GM19455 (cell line): ENCODE results near the gene COL6A1.
"Not testable (repeated sequence)": the region's sequence is repeated elsewhere in the genome, so short reads cannot be mapped to it uniquely, and the experiment has no call there.

Experiments
- ATAC-seq: cut with Tn5 transposase; IDR thresholded peaks from one replicate; pipeline ENCODE4 v1.9.1; 2021; ENCODE audit not compliant: unreplicated experiment

Gene COL6A1

GRCh38 chr21:45966791-45967394 lies 14.7 kb upstream of the COL6A1 start:
- no peak for ATAC-seq

GRCh38 chr21:45969921-45970673 lies 11.5 kb upstream of the COL6A1 start:
- no peak for ATAC-seq

- no peak for ATAC-seq
These were observed 10.6 kb upstream of the COL6A1 start for GRCh38 chr21:45970674-45971615.

- no peak for ATAC-seq
These were observed 9.8 kb upstream of the COL6A1 start for GRCh38 chr21:45971616-45972352.

- no peak for ATAC-seq
These were observed 9.2 kb upstream of the COL6A1 start for GRCh38 chr21:45972353-45972715.

- no peak for ATAC-seq
These were observed 8.7 kb upstream of the COL6A1 start for GRCh38 chr21:45972716-45973474.

GRCh38 chr21:45973475-45974072 lies 8.0 kb upstream of the COL6A1 start:
- ATAC-seq, result no peak

- no peak for ATAC-seq
These were observed 7.2 kb upstream of the COL6A1 start for GRCh38 chr21:45974073-45975019.

GRCh38 chr21:45975020-45975666 lies 6.4 kb upstream of the COL6A1 start:
- ATAC-seq, result no peak

- not testable (repeated sequence) for ATAC-seq
These were observed 5.7 kb upstream of the COL6A1 start for GRCh38 chr21:45975667-45976409.

GRCh38 chr21:45976701-45977311 lies 4.8 kb upstream of the COL6A1 start:
- no peak for ATAC-seq

GRCh38 chr21:45977396-45977795 lies 4.2 kb upstream of the COL6A1 start:
- ATAC-seq, result no peak

- ATAC-seq, result no peak
These were observed 2.4 kb upstream of the COL6A1 start for GRCh38 chr21:45979141-45979631.

GRCh38 chr21:45979651-45980050 lies 1.9 kb upstream of the COL6A1 start:
- no peak for ATAC-seq

GRCh38 chr21:45980271-45980670 lies 1.3 kb upstream of the COL6A1 start:
- no peak for ATAC-seq

GRCh38 chr21:45980697-45981096 lies 873 bp upstream of the COL6A1 start:
- ATAC-seq, result no peak
